PFSK-1 (cell line): ENCODE data around the gene TUBB6.

Experiments used
- FOXP2 ChIP-seq: optimal IDR thresholded peaks from 2 replicates; pipeline ENCODE3; 2011; ENCODE audit warnings: borderline replicate concordance, control low read depth, inconsistent platforms; ENCODE audit not compliant: insufficient read depth; ENCODE audit errors: extremely low read length, extremely low read depth
- POLR2AphosphoS5 ChIP-seq: IDR thresholded peaks from 2 replicates; pipeline ENCODE4 v1.6.1; 2012; ENCODE audit warnings: low read depth, mild to moderate bottlenecking, control low read depth, low read length, moderate library complexity
- SIN3A ChIP-seq: IDR thresholded peaks from 2 replicates; pipeline ENCODE4 v1.6.1; 2012; ENCODE audit warnings: mild to moderate bottlenecking, low read length, moderate library complexity, borderline replicate concordance; ENCODE audit not compliant: insufficient read depth
- TAF1 ChIP-seq: IDR thresholded peaks from 2 replicates; pipeline ENCODE4 v1.6.1; 2012; ENCODE audit warnings: low read length, control low read depth, borderline replicate concordance; ENCODE audit not compliant: insufficient read depth
- TF ChIP-seq, protein P1 (sequence below), 2 experiments: IDR thresholded peaks; 2 replicates each; pipeline versions ENCODE4 v1.6.1 to v1.8.0; 2011 to 2012; ENCODE audit warnings: low read depth in 2 of 2, low read length in 2 of 2, control low read depth in 1 of 2, inconsistent platforms in 1 of 2, mild to moderate bottlenecking in 1 of 2, moderate library complexity in 1 of 2; ENCODE audit not compliant: insufficient read depth in 1 of 2

The TUBB6 gene

DNA sequence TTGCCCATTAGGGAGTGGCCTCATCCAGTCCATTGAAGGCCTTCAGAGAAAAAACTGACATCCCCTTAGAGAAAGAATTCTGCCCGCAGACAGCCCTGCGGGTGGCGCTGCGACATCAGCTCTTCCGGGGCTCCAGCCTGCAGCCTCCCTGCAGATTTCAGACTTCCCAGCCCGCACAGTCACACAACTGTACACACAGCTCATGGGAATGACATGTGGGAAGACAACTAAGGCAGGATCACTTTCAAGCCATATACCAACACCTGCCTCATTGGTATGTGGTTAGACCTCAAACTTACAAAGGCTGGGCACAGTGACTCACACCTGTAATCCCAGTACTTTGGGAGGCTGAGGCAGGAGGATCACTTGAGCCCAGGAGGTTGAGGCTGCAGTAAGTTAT, 24.8 kb upstream of the TUBB6 start:
- no peak for TF ChIP-seq TAF1
- TF ChIP-seq, protein P1, sequence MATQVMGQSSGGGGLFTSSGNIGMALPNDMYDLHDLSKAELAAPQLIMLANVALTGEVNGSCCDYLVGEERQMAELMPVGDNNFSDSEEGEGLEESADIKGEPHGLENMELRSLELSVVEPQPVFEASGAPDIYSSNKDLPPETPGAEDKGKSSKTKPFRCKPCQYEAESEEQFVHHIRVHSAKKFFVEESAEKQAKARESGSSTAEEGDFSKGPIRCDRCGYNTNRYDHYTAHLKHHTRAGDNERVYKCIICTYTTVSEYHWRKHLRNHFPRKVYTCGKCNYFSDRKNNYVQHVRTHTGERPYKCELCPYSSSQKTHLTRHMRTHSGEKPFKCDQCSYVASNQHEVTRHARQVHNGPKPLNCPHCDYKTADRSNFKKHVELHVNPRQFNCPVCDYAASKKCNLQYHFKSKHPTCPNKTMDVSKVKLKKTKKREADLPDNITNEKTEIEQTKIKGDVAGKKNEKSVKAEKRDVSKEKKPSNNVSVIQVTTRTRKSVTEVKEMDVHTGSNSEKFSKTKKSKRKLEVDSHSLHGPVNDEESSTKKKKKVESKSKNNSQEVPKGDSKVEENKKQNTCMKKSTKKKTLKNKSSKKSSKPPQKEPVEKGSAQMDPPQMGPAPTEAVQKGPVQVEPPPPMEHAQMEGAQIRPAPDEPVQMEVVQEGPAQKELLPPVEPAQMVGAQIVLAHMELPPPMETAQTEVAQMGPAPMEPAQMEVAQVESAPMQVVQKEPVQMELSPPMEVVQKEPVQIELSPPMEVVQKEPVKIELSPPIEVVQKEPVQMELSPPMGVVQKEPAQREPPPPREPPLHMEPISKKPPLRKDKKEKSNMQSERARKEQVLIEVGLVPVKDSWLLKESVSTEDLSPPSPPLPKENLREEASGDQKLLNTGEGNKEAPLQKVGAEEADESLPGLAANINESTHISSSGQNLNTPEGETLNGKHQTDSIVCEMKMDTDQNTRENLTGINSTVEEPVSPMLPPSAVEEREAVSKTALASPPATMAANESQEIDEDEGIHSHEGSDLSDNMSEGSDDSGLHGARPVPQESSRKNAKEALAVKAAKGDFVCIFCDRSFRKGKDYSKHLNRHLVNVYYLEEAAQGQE (IDR thresholded peaks at IDR 0.05; ENCODE audit: insufficient read depth in 1 of 2, low read depth in 2 of 2, low read length in 2 of 2): no peak
- no peak for TF ChIP-seq FOXP2
- no peak for TF ChIP-seq POLR2AphosphoS5
- TF ChIP-seq SIN3A: no peak

- TF ChIP-seq TAF1 (no peak), FOXP2 (no peak), POLR2AphosphoS5 (no peak), SIN3A (no peak)
These were observed 24.4 kb upstream of the TUBB6 start for GRCh38 chr18:12283666-12284065.

DNA sequence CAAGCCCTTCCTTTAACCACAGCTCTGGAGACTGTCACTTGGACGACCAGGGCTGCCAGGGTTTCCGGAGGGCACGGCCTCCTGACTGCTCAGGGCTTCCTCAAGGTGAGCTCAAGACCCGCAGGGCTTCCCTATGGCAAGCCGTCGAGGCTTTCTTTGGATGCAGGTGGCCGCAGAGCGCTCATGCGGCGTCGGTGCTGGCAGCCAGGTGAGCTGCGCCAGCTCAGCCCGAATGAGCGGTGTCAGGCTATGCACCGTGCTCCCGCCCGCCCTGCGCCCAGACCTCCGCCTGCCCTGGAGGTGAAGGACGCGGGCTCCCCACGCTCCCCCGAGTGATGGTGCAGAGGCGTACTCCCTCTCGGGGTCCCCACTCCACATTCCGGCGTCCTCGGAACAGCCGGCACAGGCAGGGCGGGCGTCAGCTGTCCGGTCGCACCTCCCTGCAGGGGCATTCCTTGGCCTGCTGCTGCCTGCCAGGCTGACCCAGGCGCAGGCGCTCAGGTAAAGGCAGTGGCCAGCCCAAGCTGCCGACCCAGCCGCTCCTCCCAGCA, 20.8 kb upstream of the TUBB6 start:
- TF ChIP-seq, protein P1 (IDR thresholded peaks at IDR 0.05; ENCODE audit: insufficient read depth in 1 of 2, low read depth in 2 of 2, low read length in 2 of 2): no peak
- TF ChIP-seq FOXP2 (no peak), SIN3A (no peak), POLR2AphosphoS5 (no peak), TAF1 (no peak)

GRCh38 chr18:12287684-12288402, 20.2 kb upstream of the TUBB6 start:
- TF ChIP-seq FOXP2 (no peak), POLR2AphosphoS5 (no peak), SIN3A (no peak), TAF1 (no peak)
- TF ChIP-seq, protein P1 (IDR thresholded peaks at IDR 0.05; ENCODE audit: insufficient read depth in 1 of 2, low read depth in 2 of 2, low read length in 2 of 2): no peak

GRCh38 chr18:12288403-12288755, 19.7 kb upstream of the TUBB6 start:
- TF ChIP-seq TAF1: no peak
- TF ChIP-seq POLR2AphosphoS5: no peak
- TF ChIP-seq, protein P1 (IDR thresholded peaks at IDR 0.05; ENCODE audit: insufficient read depth in 1 of 2, low read depth in 2 of 2, low read length in 2 of 2): no peak
- TF ChIP-seq FOXP2: no peak
- no peak for TF ChIP-seq SIN3A
